Fibroblast of skin of left quadriceps (primary cell): Measurements from ENCODE around the gene KPNA2.
"Not testable (repeated sequence)": the region's sequence is repeated elsewhere in the genome, so short reads cannot be mapped to it uniquely, and the experiment has no call there.

Experiments
- DNase-seq, 2 experiments: peaks; one replicate each; pipeline ENCODE4 v3.0.0-alpha.2; 2013; ENCODE audit warnings: low read depth in 2 of 2

The KPNA2 gene

GRCh38 chr17:68035523-68036303, at the start of gene KPNA2:
TSS of gene KPNA2 (plus strand) at chr17:68035735. CDS start at chr17:68037133, 1,398 bp downstream.
- peak; percentile 97 to 98 for DNase-seq

DNA sequence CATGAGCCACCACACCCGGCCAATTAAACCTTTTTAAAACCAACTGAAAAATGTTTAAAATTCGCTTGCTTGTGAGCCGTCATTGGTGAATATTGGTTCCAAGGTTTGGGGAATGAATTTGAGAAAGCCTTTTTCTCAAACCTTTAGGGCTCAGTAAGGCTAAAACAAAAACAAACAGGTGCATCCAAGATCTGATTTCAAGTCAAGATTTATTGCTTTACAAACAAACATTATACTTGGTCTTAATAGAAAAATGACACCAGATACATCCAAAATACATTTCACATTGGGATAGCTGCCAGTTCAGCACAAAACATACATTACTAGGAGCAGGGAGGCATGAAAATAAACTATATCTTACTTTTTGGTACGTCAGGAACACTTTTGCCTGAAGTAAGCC, 44.6 kb upstream of the KPNA2 start:
- no peak for DNase-seq

DNA sequence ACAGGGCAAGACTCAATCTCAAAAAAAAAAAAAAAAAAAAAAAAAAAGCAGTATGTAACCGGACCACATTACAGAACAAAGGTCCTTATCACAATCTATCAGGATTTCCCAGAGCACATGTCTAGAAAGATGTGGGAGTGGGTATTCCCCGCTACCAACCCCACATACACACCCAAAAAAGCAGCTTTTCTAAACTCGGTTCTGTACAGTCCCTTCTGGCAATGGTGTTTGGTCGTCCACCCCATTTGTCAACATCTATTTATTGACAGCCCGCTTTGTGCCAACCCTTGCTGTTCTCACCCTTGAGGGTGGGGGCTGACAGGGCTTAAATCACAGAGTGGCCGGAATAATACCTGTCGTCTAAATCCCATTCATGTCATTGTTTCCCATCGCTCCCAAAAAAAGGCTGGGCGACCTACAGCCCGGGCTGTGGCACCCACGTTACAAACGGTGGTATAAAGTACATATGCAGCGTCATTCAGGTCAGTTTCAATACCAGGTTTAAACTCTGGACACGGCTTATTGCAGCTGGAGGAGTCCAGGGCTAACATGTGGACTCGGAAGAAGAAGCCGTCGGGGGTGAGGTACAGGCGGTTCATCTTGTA, 42.9 kb upstream of the KPNA2 start:
- DNase-seq, result no peak

DNA sequence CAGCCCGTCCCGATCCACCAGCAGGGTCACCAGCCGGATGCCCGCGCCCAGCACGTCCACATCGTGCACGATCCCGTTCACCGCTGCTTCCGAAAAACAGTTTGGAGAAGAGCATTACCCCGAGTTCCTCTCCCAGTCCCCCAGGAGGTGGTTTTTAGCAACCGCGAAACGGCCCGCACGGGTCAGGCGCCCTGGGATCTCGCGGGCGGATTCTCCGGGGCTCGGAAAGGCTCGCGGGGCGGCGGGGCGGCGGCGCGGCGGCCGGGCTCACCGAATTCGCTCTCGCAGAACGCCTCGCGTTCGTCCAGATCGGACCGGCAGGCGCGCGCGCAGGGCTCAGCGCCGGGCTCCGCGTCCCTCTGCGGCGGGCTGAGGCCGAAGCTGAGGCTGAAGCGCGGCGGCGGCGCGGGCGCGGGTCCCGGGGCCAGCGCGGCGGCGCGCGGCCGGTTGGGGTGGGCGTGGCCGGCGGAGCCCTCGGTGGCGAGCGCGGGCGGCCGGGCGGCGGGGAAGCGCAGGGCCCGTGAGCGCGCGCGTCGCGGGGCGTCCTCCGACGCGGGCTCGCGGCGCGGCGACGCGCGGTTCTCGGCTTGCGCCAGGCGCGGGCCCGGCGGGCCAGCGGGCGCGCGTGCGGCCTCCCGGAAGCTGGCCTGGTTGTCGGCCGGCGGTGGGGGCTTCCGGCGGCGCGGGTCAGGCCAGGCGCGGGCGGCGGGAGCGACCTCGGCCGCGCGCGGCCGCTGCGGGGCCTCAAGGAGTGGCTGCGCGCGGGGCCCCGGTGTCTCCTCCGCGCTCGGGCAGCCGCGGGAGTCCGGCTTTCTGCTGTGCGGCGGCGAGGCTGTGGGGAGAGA, 42.2 kb upstream of the KPNA2 start:
- peak; percentile 66 to 71 for DNase-seq

DNA sequence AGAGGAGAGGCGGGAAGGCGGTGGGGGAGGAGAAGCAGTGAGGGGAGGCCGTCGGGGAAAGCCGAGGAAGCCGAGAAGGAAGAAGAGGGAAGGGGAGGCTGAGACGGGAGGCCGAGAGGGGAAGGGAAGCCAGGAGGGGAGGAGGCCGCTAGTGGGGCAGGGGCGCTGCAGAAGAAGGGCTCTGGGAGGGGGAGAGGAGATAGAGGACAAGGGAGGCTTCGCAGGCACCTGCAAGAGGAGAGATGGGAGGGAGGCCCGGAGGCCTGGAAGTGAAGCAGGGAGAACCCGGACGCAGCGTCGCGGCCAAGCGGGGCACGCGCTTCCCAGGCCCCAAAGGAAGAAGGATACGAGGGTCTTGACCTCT, 41.6 kb upstream of the KPNA2 start:
- no peak for DNase-seq

- peak in 1 of 2 experiments; percentile 16 for DNase-seq
Observed at GRCh38 chr17:67994817-67995569, 40.5 kb upstream of the KPNA2 start.

GRCh38 chr17:67995570-67996263, 39.8 kb upstream of the KPNA2 start:
- DNase-seq, result no peak

DNA sequence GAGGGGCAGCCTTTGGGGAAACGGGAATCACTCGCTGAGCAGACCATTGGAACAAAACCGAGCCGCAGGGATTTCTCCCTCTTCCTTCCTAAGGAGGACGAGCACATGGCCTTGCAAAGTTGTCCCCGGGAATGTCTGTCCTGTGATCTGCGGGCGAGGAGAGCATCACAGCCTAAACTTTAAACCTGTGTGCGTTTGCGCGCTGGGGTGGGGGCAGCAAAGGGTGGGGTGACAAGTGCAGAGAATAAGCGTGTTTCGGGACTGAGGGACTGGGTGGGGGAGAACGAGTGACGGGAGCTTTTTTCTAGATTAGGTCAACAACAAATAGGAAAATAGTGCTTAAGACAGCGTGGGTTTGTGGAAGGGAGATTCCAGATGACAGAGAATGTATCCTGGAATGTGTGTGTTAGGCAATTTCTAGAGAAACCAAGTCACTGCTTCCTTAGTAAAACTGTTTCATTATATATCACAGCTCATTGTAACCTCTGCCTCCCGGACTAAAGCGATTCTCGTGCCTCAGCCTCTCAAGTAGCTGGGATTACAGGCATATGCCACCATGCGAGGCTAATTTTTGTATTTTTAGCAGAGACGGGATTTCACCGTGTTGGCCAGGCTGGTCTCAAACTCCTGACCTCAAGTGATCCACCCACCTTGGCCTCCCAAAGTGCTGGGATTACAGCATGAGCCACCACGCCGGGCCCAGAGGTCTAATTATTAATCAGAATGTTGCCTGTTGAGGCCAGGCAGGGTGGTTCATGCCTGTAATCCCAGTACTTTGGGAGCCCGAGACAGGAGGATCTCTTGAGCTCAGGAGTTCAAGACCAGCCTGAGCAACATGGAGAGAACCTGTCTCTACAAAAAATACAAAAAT, 39.0 kb upstream of the KPNA2 start, which contains the start of gene C17orf58:
TSS of gene C17orf58 (minus strand) at position 169 of the 871 bp plus-strand sequence. CDS start 271 bp downstream, outside the sequence.
- not testable (repeated sequence) for DNase-seq

GRCh38 chr17:67998466-67998865, 37.1 kb upstream of the KPNA2 start:
- no peak for DNase-seq

- no peak for DNase-seq
Observed at GRCh38 chr17:67999291-67999911, 36.1 kb upstream of the KPNA2 start.

GRCh38 chr17:68004201-68004600, 31.3 kb upstream of the KPNA2 start:
- no peak for DNase-seq

DNA sequence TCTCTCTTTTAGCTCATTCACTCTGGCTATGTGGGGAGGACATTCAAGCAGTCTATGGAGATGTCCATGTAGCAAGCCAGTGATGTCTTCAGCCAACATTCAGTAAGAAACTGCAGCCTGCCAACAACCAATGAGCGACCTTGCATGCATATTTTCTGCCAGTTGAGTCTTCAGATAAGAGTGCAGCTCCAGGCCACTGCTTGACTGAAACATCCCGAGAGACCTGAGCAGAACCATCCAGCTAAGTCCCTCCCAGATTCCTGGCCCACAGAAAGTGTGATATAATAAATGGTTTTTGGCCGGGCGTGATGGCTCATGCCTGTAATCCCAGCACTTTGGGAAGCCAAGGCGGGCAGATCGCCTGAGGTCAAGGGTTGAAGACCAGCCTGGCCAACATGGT, 28.7 kb upstream of the KPNA2 start:
- DNase-seq, result no peak

DNA sequence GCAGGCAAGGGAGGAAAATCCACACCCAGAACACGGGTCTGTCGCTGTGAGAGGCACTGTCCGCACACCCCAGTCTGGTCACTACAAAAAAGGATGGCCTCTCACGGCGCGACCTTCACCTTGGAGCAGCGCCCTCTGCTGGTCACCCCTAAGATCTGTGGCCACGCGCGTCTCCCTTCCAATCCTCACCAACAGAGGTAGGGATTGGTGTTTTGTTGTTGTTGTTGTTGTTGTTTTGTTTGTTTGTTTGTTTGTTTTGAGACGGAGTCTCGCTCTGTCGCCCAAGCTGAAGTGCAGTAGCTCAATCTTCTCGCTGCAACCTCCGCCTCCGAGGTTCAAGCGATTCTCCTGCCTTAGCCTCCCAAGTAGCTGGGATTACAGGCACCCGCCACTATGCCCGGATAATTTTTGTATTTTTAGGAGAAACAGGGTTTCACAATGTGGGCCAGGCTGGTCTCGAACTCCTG, 24.3 kb upstream of the KPNA2 start:
- DNase-seq, result no peak

DNA sequence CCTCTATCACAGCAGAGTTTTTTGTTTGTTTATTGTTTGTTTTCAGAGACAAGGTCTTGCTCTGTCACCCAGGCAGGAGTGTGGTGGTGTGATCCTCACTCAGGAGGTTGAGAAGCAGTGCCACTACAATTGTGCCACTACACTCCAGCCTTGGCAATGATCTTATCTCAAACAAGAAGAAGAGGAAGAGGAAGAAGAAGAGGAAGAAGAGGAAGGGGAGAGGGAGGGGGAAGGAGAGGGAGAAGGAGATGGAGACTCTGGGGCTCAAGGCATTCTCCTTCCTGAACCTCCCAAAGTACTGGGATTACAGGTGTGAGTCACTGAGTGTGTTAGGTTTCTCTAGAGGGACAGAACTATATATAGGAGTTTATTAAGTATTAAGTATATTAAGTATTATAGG, 22.1 kb upstream of the KPNA2 start:
- DNase-seq, result no peak

- DNase-seq, result no peak
Observed at GRCh38 chr17:68015081-68015723, 20.3 kb upstream of the KPNA2 start.

DNA sequence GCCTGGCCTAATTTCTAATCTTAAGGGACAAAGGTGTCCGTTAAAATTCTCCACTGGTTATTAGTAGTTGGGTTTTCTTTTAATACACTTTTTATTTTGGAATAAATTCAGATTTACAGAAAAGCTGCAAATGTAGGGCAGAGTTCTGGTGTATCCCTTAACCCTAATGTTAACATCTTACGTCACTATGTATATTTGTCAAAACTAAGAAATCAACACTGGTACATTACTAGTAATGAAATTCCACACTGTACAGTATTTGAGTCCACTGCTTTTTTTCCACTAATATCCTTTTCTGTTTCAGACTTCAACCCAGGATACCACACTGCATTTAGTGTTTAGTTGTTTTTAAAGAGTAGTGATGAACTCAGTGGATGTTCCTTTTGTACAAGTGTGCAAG, 18.7 kb upstream of the KPNA2 start:
- DNase-seq, result no peak

- DNase-seq, result not testable (repeated sequence)
Observed at GRCh38 chr17:68018493-68018892, 17.0 kb upstream of the KPNA2 start.

- DNase-seq, result no peak
Observed at GRCh38 chr17:68019336-68019674, 16.2 kb upstream of the KPNA2 start.
